ENCODE data around the gene RPS6KA1. TPM values are rescaled to one million over a fixed set of nuclear protein-coding genes. Genes with fewer than 3 reads are reported as not detected.
"Not testable (repeated sequence)": the region's sequence is repeated elsewhere in the genome, so short reads cannot be mapped to it uniquely, and the experiment has no call there.

Gene RPS6KA1
- total RNA-seq, 1 donor from 2014 or later = 4.9 TPM

- no peak overlapping the region for H3K27ac ChIP-seq (replicated peaks)
- no peaks in the 10 kb centered on the region for H3K36me3 ChIP-seq
- peaks cover 4% of the 10 kb centered on the region for H3K4me1 ChIP-seq
- no peaks in the 10 kb centered on the region for H3K27me3 ChIP-seq (ENCODE audit: low read depth)
- no peaks in the 10 kb centered on the region for H3K9me3 ChIP-seq (replicated peaks)
- no peak overlapping the region for H3K4me3 ChIP-seq
- no peak for DNase-seq
- TF ChIP-seq CTCF (IDR thresholded peaks at IDR 0.05; ENCODE audit: borderline replicate concordance) = no peak
- intact Hi-C loops (cut with micrococcal nuclease) = loop anchor here (2.0 to 10.0 kb wide), 2 partner anchors 185 to 271 kb away; no protein-coding TSS in a partner anchor
Measured at GRCh38 chr1:26603856-26604255, 74.3 kb downstream of the RPS6KA1 start.

GRCh38 chr1:26607186-26607585 is 77.6 kb downstream of the RPS6KA1 start:
- H3K9me3 ChIP-seq (replicated peaks) = no peaks in the 10 kb centered on the region
- H3K27me3 ChIP-seq (ENCODE audit: low read depth) = no peaks in the 10 kb centered on the region
- no peak overlapping the region for H3K4me3 ChIP-seq
- TF ChIP-seq CTCF (IDR thresholded peaks at IDR 0.05; ENCODE audit: borderline replicate concordance) = no peak
- no peaks in the 10 kb centered on the region for H3K36me3 ChIP-seq
- no peak for DNase-seq
- intact Hi-C loops (cut with micrococcal nuclease) = loop anchor here (10.0 kb wide), 1 partner anchor 268 kb away; no protein-coding TSS in a partner anchor
- no peak overlapping the region for H3K27ac ChIP-seq (replicated peaks)
- H3K4me1 ChIP-seq = peaks cover 4% of the 10 kb centered on the region

DNA sequence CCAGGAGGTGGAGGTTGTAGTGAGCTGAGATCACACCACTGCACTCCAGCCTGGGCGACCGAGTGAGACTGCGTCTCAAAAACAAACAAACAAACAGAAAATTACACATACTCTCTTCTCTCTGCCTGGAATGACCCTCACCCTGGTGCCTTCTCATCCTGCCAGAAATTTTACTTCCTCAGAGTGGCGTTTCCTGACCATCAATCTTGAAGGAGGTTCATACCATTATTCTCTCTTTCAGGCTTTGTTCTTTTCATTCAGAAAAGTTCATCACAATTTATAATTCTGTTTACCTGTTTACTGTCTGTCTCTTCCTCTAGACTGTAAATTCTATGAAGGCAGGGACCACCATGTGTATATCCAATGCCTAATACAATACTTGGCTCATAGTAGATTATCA is 79.3 kb downstream of the RPS6KA1 start:
- Histone ChIP-seq H3K9me3 (replicated peaks) (no peaks in the 10 kb centered on the region), H3K36me3 (no peaks in the 10 kb centered on the region), H3K27me3 (ENCODE audit: low read depth) (no peaks in the 10 kb centered on the region), H3K27ac (replicated peaks) (no peak overlapping the region), H3K4me3 (no peak overlapping the region), H3K4me1 (no peaks in the 10 kb centered on the region)
- no peak for TF ChIP-seq CTCF (IDR thresholded peaks at IDR 0.05; ENCODE audit: borderline replicate concordance)
- DNase-seq = no peak
- intact Hi-C loops (cut with micrococcal nuclease) = loop anchor here (10.0 kb wide), 1 partner anchor 266 kb away; no protein-coding TSS in a partner anchor

DNA sequence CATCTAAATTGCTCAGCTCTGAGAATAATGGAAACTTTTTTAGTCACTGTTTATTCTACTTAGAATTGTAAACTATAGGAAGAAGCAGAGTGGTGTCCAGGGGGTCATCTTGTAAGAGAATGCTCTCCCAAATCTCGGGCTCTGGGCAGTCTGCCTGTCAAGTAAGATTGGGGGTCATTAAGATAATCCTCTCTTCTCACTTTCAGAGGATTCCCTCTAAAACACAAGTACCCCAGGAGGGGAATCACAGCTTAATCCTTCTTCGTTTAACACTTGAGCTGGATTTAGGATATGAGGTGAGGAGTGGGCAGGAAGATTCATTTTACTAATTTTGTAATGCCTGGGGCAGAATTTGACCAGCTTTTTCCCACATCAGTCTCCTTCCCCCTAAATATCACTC is 81.2 kb downstream of the RPS6KA1 start:
- no peak overlapping the region for H3K4me3 ChIP-seq
- H3K4me1 ChIP-seq = no peaks in the 10 kb centered on the region
- intact Hi-C loops (cut with micrococcal nuclease) = no loop called here
- no peak overlapping the region for H3K27ac ChIP-seq (replicated peaks)
- TF ChIP-seq CTCF (IDR thresholded peaks at IDR 0.05; ENCODE audit: borderline replicate concordance) = no peak
- H3K27me3 ChIP-seq (ENCODE audit: low read depth) = no peaks in the 10 kb centered on the region
- H3K9me3 ChIP-seq (replicated peaks) = no peaks in the 10 kb centered on the region
- no peak for DNase-seq
- H3K36me3 ChIP-seq = no peaks in the 10 kb centered on the region

- H3K9me3 ChIP-seq (replicated peaks); H3K36me3 ChIP-seq; intact Hi-C loops (cut with micrococcal nuclease); H3K4me3 ChIP-seq; DNase-seq; H3K27ac ChIP-seq (replicated peaks); H3K27me3 ChIP-seq (ENCODE audit: low read depth); H3K4me1 ChIP-seq: not testable (repeated sequence)
Measured at GRCh38 chr1:26612627-26613026, 83.1 kb downstream of the RPS6KA1 start.

DNA sequence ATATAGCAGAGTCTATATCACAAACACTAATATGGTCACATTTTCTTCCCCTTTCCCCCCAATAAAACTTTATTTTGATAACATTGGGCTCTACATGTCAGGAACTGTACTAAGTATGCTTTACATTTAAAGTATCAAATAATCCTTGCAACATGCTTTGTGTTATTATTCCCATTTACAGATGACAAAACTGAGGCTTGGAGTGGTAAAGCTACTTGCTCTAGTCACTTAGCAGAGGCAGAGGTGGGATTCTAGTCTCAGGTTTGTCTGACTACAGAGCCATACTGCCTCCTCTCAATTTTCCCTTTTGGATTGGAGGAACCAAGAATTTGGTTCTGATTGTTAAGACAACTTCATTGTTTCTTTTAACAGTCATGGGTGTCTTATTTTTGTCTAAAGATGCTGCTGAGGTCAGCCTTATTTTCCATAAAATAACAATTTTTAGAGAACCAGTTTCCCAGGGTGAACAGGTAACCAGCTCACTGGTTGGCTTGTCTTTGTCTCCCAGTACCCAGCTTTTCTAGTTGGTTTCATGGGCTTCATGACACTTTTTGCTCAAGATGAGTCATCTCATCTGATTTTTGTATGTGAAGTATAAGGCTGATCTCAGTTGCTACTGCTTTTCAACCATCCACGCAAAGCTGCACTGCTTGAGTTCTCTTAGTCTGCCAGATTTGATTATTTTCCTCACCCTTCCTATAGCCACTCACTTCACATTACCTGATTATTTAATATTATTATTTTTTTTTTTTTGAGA is 85.3 kb downstream of the RPS6KA1 start:
- Histone ChIP-seq H3K27me3 (ENCODE audit: low read depth) (no peaks in the 10 kb centered on the region), H3K27ac (replicated peaks) (no peak overlapping the region), H3K36me3 (no peaks in the 10 kb centered on the region), H3K4me1 (peaks cover 20% of the 10 kb centered on the region), H3K4me3 (no peak overlapping the region), H3K9me3 (replicated peaks) (no peaks in the 10 kb centered on the region)
- intact Hi-C loops (cut with micrococcal nuclease) = no loop called here
- TF ChIP-seq CTCF (IDR thresholded peaks at IDR 0.05; ENCODE audit: borderline replicate concordance) = no peak
- DNase-seq = no peak

Data from left ventricle myocardium inferior (tissue), 1 donor.